ENCODE measurements around the gene DDIAS.

DDIAS gene

DNA sequence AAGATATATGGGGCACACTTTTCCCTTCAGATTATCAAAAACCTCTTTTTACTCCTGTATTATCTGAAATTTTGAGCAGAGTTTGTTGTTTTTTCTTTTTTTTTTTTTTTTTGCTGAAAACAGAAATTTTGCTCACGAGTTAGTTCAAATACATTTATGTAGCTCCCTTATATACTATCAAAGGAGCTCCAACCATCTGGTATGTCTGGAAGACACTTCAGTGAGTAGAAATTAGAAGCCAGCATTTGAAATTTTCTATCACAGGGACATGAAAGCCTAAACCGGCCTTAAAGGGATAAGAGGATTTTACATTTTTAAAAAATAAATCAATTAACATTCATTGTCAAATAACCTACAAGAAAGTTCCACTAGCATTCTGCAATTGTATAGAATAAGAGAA lies 73.3 kb downstream of the DDIAS start:
- no peak for DNase-seq

DNA sequence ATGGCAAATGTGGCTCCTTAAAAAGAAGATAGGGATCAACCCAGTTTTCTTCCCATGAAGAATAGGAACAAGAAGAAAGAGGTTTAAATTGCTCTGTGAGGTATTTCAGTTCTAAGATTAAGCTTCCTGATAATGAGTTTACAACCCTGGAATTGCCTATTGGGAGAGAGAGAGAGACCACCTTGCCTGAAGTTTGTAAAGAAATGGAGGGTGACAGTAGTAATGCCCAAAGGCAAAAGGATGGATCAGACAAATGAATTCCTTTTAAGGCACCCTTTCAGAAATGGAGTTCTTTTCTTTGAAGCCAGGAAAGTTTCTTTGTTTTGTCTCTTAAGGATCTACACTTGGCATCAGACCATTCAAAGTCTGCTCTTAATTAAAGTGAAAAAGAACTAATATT lies 74.3 kb downstream of the DDIAS start:
- DNase-seq: no peak

DNA sequence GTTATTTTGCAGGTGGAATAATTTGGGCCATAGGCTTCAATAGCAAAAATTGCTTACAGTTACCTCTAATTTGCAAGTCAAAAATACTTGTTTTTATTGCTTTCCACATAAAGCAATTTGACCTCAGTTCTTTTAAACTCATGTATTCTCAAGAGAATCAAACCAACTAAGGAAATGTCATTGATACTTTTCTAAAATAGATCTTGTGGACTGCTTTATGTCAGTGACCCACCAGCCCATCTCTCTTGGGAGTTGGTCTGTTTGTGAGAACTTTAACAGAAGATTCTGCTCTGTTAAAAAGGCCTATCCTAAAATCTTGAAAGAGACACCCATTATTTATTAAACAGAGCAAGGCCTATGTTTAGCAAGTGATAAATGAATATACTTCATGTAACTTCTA lies 75.2 kb downstream of the DDIAS start:
- DNase-seq: no peak

DNA sequence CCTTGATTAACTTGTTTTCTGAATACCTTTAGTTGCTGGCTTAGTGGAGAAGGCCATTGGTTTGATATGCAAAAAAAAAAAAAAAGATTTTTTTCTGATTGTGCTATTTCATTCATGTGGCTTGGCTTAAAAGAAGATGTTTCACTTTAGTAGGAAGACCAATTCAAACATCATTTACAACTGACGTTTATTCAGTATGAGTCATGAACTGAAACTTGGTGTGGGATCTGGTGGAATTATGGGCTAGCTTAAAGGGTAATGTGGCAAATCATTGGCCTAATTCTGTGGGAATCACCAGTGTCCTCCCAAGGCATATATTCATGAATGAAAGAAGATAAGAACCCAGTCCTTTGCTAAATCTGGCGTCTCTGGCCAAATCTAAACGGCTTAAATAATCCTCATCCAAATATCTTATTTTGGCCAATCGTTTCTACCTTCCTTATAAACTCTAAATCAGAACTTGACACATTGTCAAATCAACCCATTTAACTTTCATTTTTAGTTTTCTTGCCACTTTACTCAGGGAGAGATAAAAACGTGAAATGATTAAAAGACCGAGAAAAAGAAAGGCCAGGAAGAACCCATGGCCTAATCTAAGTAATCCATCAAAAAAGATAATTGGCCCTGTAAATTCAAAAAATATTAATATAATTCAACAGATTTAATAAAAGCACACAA lies 77.0 kb downstream of the DDIAS start:
- no peak for DNase-seq

DNA sequence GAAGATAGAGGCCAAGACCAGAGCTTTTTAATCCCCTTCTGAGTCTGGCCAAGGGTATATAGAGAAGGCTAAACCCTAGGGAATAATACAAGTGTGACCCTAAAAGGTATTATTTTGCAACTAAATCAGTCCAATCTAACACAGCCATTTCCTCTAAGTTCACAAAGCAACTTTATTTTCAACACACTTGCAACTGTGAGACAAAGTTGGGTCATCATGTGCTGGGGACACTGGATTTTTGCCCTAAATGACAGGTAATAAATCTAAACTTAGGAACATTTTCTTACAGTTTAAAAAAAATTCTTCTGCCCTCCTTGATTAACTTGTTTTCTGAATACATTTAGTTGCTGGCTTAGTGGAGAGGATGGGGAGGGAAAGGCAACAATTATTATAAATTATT lies 78.3 kb downstream of the DDIAS start:
- no peak for DNase-seq

DNA sequence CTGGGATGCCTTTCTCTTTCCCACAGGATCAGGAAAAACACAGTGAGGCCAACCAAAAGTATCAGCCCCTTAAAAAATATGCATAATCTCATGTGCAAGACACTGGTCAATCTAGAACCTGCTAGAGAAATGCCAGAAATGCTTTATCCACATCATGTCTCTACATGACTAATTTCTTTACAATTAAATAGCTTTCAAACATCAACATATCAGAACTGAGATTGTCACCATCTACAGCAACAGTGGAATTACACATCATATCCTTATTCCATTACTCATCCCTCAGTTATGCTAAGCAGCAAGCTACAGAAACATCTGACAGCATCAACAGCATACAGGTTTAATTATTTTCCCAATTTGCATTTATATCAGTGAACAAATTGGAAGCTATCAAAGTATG lies 78.8 kb downstream of the DDIAS start:
- no peak for DNase-seq

DNA sequence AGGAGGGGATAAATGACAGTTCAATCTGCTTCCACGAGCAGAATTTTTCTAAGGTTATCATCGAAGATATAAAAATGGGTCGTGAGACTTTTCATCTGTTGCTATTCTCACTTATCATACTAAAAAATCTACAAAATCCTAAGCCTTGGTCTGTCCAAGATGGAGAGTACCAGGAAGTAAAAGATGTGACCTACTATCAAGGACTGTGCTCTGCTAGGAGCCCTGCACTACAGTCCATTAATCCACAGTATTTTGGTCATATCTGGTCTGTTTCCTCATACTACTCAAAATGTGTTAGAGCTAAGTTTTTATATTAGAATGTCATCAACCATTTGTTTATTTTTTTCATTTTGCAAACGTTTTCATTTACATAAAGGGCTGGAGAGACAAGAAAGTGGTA lies 79.4 kb downstream of the DDIAS start:
- no peak for DNase-seq

DNA sequence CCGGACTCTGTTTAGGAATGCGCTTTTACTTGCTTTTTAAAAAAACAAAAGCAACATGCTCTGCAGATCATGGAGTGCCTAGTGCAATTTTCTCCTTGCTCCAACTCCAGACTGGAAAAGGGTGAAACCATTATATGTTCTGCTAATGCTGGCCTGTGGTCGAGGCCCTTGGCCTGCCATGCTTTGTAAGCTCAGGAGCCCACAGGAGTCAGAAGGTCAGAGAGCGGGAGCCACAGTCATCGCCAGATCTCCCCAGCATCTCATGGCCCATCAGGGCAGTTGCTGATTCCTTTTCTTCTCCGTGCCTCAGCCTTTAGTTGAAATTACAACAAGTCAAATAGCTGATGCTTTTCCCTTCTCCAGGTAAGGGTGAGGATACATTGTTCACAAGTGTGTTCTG lies 80.3 kb downstream of the DDIAS start:
- DNase-seq: no peak
